GM19467 (cell line): ENCODE measurements around the gene PROX1.

Source experiments
- ATAC-seq: cut with Tn5 transposase; IDR thresholded peaks from one replicate; pipeline ENCODE4 v1.9.1; 2021; ENCODE audit warnings: mild to moderate bottlenecking, moderate library complexity; ENCODE audit not compliant: unreplicated experiment

Gene PROX1, protein sequence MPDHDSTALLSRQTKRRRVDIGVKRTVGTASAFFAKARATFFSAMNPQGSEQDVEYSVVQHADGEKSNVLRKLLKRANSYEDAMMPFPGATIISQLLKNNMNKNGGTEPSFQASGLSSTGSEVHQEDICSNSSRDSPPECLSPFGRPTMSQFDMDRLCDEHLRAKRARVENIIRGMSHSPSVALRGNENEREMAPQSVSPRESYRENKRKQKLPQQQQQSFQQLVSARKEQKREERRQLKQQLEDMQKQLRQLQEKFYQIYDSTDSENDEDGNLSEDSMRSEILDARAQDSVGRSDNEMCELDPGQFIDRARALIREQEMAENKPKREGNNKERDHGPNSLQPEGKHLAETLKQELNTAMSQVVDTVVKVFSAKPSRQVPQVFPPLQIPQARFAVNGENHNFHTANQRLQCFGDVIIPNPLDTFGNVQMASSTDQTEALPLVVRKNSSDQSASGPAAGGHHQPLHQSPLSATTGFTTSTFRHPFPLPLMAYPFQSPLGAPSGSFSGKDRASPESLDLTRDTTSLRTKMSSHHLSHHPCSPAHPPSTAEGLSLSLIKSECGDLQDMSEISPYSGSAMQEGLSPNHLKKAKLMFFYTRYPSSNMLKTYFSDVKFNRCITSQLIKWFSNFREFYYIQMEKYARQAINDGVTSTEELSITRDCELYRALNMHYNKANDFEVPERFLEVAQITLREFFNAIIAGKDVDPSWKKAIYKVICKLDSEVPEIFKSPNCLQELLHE

DNA sequence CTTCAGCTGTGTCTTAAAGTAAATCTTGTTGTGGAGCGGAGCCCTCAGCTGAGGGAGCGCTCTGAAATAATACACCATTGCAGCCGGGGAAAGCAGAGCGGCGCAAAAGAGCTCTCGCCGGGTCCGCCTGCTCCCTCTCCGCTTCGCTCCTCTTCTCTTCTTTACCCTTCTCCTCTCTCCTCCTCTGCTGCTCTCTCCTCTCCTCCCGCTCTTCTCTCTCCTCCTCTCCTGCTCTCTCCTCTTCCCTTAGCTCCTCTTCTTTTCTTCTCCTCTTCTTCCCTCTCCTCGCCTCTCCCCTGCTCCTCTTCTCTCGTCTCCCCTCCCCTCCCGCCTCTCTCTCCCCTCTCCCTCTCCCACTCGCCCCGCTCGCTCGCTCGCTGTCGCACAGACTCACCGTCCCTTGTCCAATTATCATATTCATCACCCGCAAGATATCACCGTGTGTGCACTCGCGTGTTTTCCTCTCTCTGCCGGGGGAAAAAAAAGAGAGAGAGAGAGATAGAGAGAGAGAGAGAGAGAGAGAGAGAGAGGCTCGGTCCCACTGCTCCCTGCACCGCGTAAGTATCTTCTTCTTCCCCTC, at the start of gene PROX1:
Gene PROX1 (plus strand): TSS at position 47 of the 580 bp plus-strand sequence. CDS start 8,563 bp downstream, outside the sequence.
- ATAC-seq: peak; percentile 14

DNA sequence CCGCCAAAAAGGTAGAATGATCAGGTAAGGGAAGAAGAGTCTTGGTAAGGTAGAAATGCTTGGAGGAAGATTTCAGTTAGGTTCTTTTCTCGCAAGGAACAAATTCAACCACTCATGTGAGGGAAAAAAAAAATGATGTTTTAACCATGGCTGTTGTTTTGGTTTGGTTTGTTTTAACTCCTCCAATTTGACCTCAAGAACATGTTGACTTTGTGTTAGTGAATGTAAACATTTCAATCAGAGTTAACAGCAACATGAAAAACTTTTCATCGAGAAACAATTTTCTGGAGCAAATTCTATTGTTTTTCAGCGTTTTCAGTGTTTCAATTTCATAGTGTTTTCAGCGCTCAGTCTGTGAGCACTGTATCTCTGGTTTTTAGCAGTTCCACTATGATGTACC, 49.0 kb upstream of the PROX1 start:
- no peak for ATAC-seq

DNA sequence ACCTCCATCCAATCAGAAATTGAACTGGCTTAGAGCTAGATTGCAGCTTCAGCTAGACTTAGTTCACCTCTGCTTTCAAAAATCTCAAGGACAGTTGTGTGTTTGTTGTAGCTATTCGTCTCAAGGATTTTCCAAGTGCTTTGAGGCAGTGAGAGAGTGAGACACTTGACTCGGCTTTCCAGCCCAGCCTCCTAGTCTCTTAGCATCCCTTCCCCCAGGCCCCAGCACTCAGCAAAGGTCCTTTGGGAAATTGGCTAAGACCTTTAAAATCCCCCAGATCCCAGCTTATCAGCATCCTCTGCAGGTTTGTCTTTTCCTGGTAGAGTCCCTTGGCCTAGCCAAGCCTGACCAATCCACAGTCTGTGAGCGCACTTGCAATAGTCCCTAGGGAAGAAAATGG, 47.9 kb upstream of the PROX1 start:
- no peak for ATAC-seq

DNA sequence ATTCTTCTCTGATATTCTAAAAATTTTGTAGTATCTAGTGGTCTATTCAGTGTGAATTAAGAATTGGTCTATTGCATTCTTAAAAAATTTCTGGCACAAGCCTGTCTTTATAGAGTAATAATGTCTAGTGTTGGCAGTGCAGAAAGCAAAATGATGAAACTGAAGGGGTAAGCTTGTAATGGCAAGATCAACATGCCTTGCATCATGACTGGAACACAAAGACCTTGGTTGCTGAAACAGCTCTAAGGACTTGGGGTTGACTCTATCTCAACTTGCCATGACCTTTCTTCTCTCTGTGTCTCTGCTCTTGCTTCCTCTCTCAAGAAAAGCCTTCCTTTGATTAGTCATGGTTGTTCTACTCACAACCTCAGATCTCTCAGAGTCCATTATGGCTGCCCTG, 46.8 kb upstream of the PROX1 start:
- no peak for ATAC-seq

DNA sequence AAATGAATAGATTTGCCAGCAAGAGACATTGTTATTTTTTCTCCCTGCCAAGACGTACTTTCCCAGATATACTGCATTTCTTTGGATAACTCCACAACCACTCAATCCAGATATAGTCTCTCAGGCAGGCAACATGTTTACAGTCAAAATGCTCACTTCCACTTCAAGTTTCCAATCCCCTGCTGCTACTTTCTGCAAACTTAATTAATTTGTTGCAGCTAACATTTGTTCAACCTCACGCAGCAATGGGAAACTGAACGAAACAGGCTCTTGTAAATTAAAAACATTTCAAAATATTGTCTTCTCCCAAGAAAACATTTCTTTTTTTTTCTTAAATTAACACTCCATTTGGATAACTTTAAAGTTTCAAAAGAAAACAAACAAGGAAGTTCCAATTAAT, 45.7 kb upstream of the PROX1 start:
- no peak for ATAC-seq

DNA sequence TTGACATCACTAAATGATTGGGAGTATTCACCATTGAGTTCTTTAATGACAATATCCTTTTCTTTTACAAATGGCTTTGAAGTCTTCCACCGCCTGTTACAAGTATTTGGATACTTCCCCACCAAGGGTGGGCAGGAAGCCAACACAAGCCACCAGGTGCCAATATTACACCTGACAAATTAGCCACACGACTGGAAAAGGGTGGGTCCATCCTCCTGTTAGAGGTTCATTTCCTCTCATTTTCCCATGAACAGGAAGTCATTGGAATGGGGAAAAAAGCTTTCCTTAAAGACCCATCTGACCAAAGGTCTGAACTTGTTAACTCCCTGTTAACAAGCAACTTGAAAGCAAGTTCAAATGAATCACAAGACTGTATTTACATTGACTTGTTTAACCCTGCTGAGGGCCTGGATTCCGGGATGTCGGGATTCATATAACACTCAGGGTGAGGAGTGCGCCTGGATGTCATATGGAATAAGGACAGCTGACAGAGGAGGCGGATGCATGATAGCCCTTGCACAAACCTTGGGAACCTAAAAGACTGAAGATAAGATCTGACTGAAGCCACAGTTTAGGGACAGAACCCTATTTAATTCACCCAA, 40.5 kb upstream of the PROX1 start:
- ATAC-seq: no peak

DNA sequence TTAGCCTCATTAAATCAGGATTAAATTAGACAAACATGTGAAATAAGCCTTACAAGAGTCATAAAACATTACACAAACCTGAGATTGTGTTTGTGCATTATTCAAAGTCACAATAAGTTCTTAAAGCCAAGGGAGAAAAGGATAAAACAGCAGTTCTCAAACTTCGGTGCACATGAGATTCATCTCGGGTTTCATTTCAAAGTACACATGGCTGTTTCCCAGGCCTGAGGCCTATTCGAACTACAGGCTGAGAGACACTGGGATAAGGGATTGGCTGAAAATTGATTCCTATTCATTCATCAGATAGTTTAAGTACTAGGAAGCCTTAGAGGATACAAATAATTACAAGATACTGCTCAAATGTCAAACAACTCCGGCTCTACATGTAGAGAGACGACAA, 35.9 kb upstream of the PROX1 start:
- no peak for ATAC-seq

DNA sequence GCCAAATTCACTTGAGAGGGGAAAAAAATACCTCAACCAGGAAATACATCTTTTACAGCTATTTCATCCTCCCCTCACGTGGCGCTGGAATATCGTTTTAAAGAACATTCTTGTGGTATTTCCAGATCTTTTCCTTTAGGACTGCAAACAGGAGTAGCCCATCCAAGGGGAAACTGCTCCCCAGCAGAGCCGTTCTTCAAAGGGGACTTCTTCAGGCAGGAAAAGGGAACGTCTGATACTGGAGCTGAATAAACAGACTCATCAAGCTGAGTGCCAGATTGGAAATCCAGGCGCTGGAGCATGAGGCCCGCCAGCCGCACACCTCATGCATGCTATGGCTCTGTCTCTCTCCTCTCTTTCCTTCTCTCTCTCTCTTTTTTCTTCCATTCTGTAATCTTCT, 34.0 kb upstream of the PROX1 start:
- ATAC-seq: no peak

DNA sequence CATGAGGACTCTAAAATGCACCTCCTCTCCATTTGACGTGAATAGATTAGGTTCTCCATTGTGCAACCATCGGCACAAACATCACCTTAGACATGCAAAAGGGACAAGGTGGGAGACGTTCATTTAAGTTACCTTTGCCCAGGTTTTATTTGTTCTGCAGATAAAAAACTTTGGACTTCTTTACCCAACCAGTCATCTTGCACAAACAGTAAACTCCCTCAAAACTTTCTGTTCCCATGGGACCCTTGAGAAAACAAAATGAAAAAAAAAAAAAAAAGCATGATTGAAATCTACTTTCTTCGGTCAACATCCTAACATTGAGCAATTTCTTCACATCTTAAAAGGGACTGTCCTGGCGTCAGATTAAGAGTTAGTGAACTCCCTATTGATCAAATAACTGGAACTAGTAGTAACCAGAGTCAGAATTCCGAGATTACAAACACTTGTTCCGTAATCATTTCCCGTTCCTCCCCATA, 31.4 kb upstream of the PROX1 start:
- no peak for ATAC-seq

DNA sequence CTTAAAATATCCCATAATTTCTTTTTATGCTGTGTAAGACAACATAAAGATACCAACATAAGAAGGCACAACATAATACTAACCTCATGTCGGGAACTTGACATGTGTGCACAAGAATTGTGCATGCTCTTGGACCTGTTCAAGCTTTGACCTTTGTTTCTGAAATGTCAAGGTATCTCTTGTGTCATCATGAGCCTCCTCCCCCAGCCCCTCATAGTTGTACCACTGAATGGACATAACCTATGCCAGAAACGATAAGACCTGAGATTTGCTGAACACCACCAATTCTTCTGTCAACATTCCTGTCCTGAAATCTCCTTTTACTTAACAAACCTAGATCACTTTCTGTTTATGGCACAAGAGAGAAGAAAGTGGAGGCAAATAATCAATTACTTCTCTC, 29.4 kb upstream of the PROX1 start:
- no peak for ATAC-seq

DNA sequence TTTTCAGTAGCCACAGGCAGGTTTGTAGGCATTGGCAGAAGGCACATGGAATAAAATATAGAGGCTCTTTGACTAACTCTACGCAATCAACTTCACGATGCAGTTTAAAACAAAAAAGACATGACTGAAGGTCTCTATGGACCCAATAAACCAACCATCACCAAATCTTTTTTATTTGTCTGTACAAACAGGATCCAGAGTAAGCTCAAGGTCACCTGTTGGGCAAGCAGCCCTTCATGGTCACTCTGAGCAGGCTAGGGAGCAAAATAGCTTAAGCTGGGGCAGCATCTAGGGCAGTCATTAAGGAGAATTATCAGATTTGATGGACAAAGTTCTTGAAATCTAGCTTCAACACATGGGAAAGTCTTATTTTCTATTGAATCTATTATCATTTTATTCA, 26.8 kb upstream of the PROX1 start:
- no peak for ATAC-seq

DNA sequence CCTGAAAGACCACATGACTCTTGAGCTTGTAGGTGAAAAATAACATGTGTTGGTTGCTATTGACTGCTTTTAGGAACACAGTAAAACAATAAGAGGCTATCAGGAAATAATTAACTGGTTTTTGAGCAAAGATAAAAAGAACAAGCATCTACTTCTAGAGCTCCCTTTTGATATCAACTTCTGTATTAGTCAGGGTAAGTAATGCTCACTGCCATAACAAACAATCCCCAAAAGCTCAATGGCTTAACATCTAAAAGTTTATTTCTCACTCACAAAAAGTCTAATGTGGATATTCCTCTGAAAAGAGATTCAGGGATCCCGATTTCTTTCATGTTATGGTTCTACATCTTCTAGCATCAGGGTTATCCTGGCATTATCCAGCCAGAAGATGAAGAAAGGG, 25.3 kb upstream of the PROX1 start:
- no peak for ATAC-seq

DNA sequence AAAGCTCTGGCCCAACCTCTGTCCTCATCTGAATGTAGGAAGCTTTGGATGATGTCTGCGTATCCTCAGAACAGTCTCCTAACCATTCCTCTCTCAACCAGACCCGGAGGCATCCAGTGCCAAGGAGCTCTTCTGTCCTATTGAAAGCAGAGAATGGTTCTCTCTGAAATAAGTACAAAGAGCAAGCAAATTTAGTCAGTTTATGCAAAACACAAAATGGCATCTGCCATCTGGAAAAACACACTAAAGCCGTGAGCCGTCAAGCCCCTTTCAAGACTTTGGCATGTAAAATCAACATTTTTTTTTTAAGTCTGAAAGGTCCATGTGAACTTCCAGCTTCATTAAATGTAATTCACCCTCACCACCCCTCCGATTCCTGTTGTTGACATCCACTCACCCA, 21.7 kb upstream of the PROX1 start:
- no peak for ATAC-seq

DNA sequence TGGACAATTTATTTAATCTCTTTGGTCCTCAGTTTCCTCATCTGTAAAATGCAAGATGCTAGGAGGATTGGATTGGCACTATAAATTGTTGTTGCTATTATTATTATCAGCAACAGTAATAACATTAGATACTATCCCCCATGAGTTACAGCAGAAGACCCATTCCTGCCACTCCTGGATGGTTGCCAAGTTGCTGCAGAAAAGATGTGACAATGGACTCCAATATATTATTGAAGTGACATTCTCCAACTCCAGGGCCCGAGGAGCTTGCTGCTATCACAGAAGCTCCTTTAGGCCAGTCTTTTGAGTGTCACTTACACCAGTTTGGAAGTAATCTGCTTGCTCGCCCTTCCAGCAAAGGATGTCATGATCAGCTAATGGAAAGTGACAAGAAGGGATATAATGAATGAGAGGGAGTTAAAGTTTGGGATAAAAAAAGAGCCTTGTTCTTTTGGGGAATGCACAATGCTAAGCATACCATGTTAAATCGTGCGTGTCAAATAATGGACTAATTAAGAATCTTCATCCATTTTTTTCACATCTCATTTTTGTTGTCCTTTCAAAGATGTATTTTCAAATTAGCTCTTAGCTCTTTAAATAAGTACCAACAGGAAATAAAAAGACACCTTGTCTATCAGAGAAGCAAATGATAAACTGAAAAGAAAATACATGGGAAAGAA, 19.5 kb upstream of the PROX1 start:
- ATAC-seq: no peak

DNA sequence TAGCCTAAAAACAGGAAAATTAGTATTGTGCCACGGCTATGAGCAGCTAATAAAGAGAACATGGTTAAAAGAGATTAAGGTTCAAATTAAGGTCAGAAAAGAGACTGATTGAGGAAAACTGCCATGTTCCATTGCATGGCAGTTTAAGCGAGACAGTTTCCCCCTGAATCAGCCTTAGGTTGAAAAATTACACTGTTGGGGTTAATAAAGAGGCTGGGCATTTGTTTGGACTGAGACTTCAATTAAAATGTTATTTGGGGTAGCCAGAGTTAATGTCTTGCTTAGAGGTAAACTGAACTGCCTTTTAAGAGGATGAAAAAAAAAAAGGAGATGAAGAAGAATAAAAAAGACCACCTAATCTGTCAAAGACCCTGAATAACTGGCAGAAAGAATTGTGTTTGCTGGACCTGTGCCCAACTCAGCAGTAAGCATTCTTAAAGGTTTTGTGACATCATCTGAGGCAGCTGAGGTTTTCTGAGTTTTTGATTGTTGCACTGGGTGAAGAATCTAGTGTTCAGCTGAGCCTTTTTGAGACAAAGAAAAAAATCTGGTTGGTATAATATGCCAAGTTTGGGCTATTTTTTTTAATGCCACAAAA, 17.7 kb upstream of the PROX1 start:
- no peak for ATAC-seq

DNA sequence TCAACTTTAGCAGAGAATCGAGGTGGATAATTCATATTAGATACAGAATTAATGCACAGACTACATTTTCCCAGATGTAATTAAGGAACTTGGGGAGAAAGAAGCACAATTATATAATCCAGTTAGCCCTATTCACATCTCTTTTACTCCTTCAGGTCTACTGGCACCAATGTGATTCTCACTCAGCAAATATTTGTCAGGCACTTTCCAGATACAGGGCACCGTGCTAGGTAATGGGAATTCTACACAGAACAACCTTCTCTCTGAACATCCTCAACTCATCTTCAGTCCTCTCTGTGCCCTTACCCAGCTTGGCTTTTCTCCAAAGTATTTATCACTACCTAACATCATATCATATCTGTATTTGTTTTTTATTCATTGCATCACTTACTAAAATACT, 15.6 kb upstream of the PROX1 start:
- no peak for ATAC-seq

DNA sequence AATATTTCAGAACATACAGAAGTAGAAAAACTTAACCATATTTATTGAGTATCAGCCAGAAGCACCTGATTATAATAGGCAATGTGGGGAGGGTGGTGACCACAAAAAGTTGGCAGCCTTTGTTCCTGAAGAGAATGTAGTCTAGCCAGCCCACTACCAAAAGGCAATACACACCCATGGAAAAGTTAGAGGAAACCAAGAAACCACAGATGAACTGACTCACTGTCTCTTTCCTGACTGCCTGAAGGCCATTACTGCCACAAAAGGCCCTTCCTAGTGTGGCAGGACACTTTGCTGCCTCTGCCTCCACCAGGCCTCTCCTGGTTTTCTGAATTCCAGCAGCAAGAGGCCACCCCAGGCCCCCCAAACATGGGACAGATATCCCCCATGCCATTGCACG, 14.6 kb upstream of the PROX1 start:
- no peak for ATAC-seq

DNA sequence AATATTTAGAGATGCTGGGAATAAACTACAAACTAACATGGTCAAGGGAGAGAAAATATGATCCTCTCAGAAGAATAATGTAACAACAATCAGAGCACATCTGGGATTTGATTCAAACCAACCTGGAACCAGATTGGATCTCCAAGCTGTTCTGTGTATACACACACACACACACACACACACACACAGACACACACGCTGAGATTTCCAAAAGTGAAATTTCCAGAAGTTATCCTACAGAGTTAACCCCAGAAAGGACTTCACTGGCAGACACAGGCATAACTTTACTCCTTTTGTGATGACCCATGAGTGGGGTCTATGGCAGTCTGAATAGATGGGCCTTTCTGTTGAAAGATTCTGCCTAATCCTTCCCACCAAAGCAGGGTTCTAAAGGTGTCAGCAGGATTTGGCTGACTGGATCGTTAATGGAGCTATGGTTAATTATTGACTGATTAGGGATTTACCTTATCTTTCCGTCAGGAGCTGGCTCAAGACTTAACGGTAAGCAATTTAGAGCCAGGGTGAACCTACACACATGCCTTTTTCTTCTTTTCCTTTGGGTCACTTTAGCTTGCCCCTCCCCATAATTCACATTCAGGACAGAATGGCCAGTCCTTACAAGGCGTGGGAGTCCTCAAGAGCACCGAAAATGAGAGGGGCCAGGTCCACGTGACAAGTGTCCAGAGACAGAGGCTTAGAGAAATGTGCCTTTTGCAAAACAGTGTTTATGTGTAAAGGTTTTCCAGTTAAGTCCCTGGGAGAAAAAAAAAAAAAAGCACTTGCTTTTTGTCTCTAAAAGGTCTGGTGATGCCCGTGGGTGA, 10.9 kb upstream of the PROX1 start:
- no peak for ATAC-seq

DNA sequence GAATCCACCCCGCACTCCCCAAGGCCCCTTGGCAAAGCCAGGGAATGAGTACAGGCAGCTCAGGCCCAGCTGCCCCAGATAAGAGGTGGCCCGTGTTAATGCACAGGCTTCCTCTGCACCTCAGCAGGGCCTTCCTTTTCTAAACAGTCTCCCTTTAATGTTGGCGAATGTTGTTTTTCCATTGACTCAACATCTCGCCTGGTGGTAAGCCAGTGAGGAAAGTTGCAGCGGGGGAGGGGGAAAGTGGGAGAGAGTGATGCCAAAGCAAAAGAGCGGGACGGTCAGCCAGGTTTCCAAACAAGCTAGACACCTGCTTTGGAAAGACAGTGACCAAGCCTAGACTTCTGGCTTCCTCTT, 10.3 kb upstream of the PROX1 start:
- ATAC-seq: no peak

DNA sequence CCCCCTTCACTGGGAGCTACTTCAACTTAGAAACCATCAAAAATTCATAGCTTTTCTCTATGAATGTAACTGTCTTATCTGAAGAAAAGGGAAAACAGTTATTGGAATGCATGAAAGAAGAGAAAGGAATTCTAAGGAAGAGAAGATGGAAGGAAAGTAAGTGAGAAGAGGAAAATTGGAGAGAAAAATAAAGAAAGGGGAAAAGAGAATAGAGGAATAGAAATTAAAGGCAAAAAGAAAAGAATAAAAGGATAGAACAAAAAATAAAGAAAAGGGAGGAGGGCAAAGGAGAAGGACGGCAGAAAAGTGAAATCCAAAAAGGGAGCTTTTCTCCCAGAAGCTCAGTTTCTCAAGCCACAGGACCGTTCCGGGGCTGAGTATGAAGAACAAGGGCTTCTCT, 9.9 kb upstream of the PROX1 start:
- no peak for ATAC-seq
